ENCODE measurements around the gene OTOG.

Gene OTOG

GRCh38 chr11:17635551-17635938 lies 88.5 kb downstream of the OTOG start:
- TF ChIP-seq TAF1 (IDR thresholded peaks at IDR 0.05; ENCODE audit: borderline replicate concordance, insufficient read depth, low read length) (no peak), FOXP2 (optimal IDR thresholded peaks at IDR 0.05; ENCODE audit: borderline replicate concordance, extremely low read depth, extremely low read length, insufficient read depth) (no peak), REST (IDR thresholded peaks at IDR 0.05; ENCODE audit: insufficient read depth in 1 of 2, low read depth in 2 of 2, low read length in 2 of 2) (no peak), SIN3A (IDR thresholded peaks at IDR 0.05; ENCODE audit: borderline replicate concordance, insufficient read depth, low read length) (no peak), POLR2AphosphoS5 (IDR thresholded peaks at IDR 0.05; ENCODE audit: low read depth, low read length) (no peak)

- no peak for TF ChIP-seq POLR2AphosphoS5 (IDR thresholded peaks at IDR 0.05; ENCODE audit: low read depth, low read length)
- TF ChIP-seq SIN3A (IDR thresholded peaks at IDR 0.05; ENCODE audit: borderline replicate concordance, insufficient read depth, low read length) = no peak
- no peak for TF ChIP-seq REST (IDR thresholded peaks at IDR 0.05; ENCODE audit: insufficient read depth in 1 of 2, low read depth in 2 of 2, low read length in 2 of 2)
- no peak for TF ChIP-seq TAF1 (IDR thresholded peaks at IDR 0.05; ENCODE audit: borderline replicate concordance, insufficient read depth, low read length)
- TF ChIP-seq FOXP2 (optimal IDR thresholded peaks at IDR 0.05; ENCODE audit: borderline replicate concordance, extremely low read depth, extremely low read length, insufficient read depth) = no peak
These were observed 89.7 kb downstream of the OTOG start for GRCh38 chr11:17636721-17637120.

GRCh38 chr11:17637901-17638300 lies 90.8 kb downstream of the OTOG start:
- TF ChIP-seq SIN3A (IDR thresholded peaks at IDR 0.05; ENCODE audit: borderline replicate concordance, insufficient read depth, low read length) = no peak
- no peak for TF ChIP-seq TAF1 (IDR thresholded peaks at IDR 0.05; ENCODE audit: borderline replicate concordance, insufficient read depth, low read length)
- no peak for TF ChIP-seq FOXP2 (optimal IDR thresholded peaks at IDR 0.05; ENCODE audit: borderline replicate concordance, extremely low read depth, extremely low read length, insufficient read depth)
- no peak for TF ChIP-seq REST (IDR thresholded peaks at IDR 0.05; ENCODE audit: insufficient read depth in 1 of 2, low read depth in 2 of 2, low read length in 2 of 2)
- TF ChIP-seq POLR2AphosphoS5 (IDR thresholded peaks at IDR 0.05; ENCODE audit: low read depth, low read length) = no peak

GRCh38 chr11:17638311-17638710 lies 91.3 kb downstream of the OTOG start:
- no peak for TF ChIP-seq REST (IDR thresholded peaks at IDR 0.05; ENCODE audit: insufficient read depth in 1 of 2, low read depth in 2 of 2, low read length in 2 of 2)
- TF ChIP-seq TAF1 (IDR thresholded peaks at IDR 0.05; ENCODE audit: borderline replicate concordance, insufficient read depth, low read length) = no peak
- no peak for TF ChIP-seq FOXP2 (optimal IDR thresholded peaks at IDR 0.05; ENCODE audit: borderline replicate concordance, extremely low read depth, extremely low read length, insufficient read depth)
- TF ChIP-seq SIN3A (IDR thresholded peaks at IDR 0.05; ENCODE audit: borderline replicate concordance, insufficient read depth, low read length) = no peak
- TF ChIP-seq POLR2AphosphoS5 (IDR thresholded peaks at IDR 0.05; ENCODE audit: low read depth, low read length) = no peak

GRCh38 chr11:17639091-17639490 lies 92.0 kb downstream of the OTOG start:
- TF ChIP-seq FOXP2 (optimal IDR thresholded peaks at IDR 0.05; ENCODE audit: borderline replicate concordance, extremely low read depth, extremely low read length, insufficient read depth) (no peak), TAF1 (IDR thresholded peaks at IDR 0.05; ENCODE audit: borderline replicate concordance, insufficient read depth, low read length) (no peak), REST (IDR thresholded peaks at IDR 0.05; ENCODE audit: insufficient read depth in 1 of 2, low read depth in 2 of 2, low read length in 2 of 2) (no peak), SIN3A (IDR thresholded peaks at IDR 0.05; ENCODE audit: borderline replicate concordance, insufficient read depth, low read length) (no peak), POLR2AphosphoS5 (IDR thresholded peaks at IDR 0.05; ENCODE audit: low read depth, low read length) (no peak)

Data from PFSK-1 (cell line).